Retinal pigment epithelial cell (primary cell): ENCODE data around the gene ECE2.

ENCODE experiments used
- DNase-seq: peaks from one replicate; pipeline ENCODE4 v3.0.0-alpha.2; 2010; ENCODE audit warnings: low read depth
- H3K4me3 ChIP-seq: 2 replicates; pipeline ENCODE4 v1.5.1; 2011; ENCODE audit warnings: mild to moderate bottlenecking, low read length, control low read depth, moderate library complexity
- CTCF ChIP-seq: conservative IDR thresholded peaks from 2 replicates; pipeline ENCODE4 v1.5.1; 2011; ENCODE audit warnings: low read depth, low read length, control low read depth, inconsistent platforms

The ECE2 gene

GRCh38 chr3:184240384-184241140 lies 35.3 kb upstream of the ECE2 start:
- H3K4me3 ChIP-seq, result no peak overlapping the region
- peak; percentile 16 for TF ChIP-seq CTCF
- no peak for DNase-seq

GRCh38 chr3:184241141-184241446 lies 34.7 kb upstream of the ECE2 start:
- DNase-seq, result no peak
- no peak for TF ChIP-seq CTCF
- no peak overlapping the region for H3K4me3 ChIP-seq

GRCh38 chr3:184241447-184242296 lies 34.1 kb upstream of the ECE2 start:
- DNase-seq, result no peak
- TF ChIP-seq CTCF, result peak; percentile 79
- H3K4me3 ChIP-seq, result no peak overlapping the region

DNA sequence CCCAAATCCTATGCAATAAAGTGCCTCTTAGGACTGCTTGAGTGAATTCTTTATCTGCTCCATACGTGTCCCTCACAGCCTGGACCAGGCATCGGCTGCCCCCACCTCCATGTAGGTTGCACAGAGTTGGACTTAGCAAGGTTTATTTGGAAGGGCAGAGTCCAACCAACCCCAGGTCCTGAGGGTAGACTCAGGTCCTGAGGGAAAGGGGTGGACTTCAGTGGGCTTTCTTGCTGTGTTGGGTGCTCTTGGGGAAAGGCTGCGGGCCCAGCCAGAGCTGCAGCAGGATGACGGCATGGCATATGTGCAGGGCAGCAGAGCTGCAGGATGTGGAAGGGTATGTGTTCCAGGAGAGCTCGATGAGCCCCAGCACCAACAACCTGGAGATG lies 33.5 kb upstream of the ECE2 start:
- H3K4me3 ChIP-seq, result no peak overlapping the region
- TF ChIP-seq CTCF, result no peak
- no peak for DNase-seq

GRCh38 chr3:184248454-184249411 lies 27.1 kb upstream of the ECE2 start, which contains the start of gene ALG3:
ALG3 (minus strand) TSS chr3:184248962; CDS start chr3:184248940, 22 bp downstream.
- TF ChIP-seq CTCF, result no peak
- peak within 1 kb of the TSS; percentile 69 for H3K4me3 ChIP-seq
- DNase-seq, result peak; percentile 53

GRCh38 chr3:184249412-184250166 lies 26.2 kb upstream of the ECE2 start, which contains the start of gene EEF1AKMT4:
EEF1AKMT4 (plus strand) TSS chr3:184249672; CDS start chr3:184249695, 23 bp downstream.
- peak within 1 kb of the TSS; percentile 69 for H3K4me3 ChIP-seq
- peak; percentile 95 for DNase-seq
- TF ChIP-seq CTCF, result peak; percentile 56
